BJ (cell line): ENCODE measurements around the gene FCAR. TPM values are rescaled to one million over a fixed set of nuclear protein-coding genes. Genes with fewer than 3 reads are reported as not detected.
"Not testable (repeated sequence)": the region's sequence is repeated elsewhere in the genome, so short reads cannot be mapped to it uniquely, and the experiment has no call there.

Source experiments
- CTCF ChIA-PET: fragments of 350-600 bp; formaldehyde crosslinking; extraction: SDS; loops from one replicate; lab custom pipeline; 2021; ENCODE audit warnings: antibody characterized with exemption, inconsistent platforms; lab: Yijun Ruan, JAX
- POLR2A ChIA-PET: fragments of 300-600 bp; sonication (Branson Sonifier 250); formaldehyde crosslinking; extraction: SDS; loops from one replicate; lab custom pipeline; 2021; ENCODE audit warnings: antibody characterized with exemption; lab: Charles Lee
- DNase-seq: peaks from one replicate; pipeline ENCODE4 v3.0.0-alpha.2; 2011; ENCODE audit warnings: low read depth
- H3K27me3 ChIP-seq: 2 replicates; pipeline ENCODE4 v1.6.0; 2011; ENCODE audit warnings: low read length; ENCODE audit not compliant: control insufficient read depth, insufficient read depth
- H3K36me3 ChIP-seq: 2 replicates; pipeline ENCODE4 v1.5.1; 2011; ENCODE audit warnings: low read length; ENCODE audit not compliant: control insufficient read depth, insufficient read depth
- H3K4me3 ChIP-seq: 2 replicates; pipeline ENCODE4 v1.5.1; 2011; ENCODE audit warnings: low read depth, mild to moderate bottlenecking, control low read depth, low read length
- CTCF ChIP-seq: IDR thresholded peaks from 2 replicates; pipeline ENCODE4 v1.5.1; 2011; ENCODE audit warnings: low read depth, mild to moderate bottlenecking, control low read depth, inconsistent platforms, low read length, moderate library complexity; ENCODE audit not compliant: insufficient read depth
- polyA plus RNA-seq: library from polyadenylated mRNA; depleted of rRNA; stranded (reverse); fragments of >200 nt; gene quantifications from 2 replicates; pipeline ENCODE4 v1.2.3, GENCODE V29; 2011; rRNA removed
- small RNA-seq: library from RNA; depleted of rRNA; stranded (forward); fragments of <200 nt; gene quantifications from one replicate; pipeline ENCODE3, GENCODE V24; 2012; ENCODE audit warnings: low replicate concordance, low read depth; ENCODE audit not compliant: insufficient read length

The FCAR gene
- polyA plus RNA-seq, 1 experiment = not detected

- H3K4me3 ChIP-seq = no peak overlapping the region
- H3K36me3 ChIP-seq = no peaks in the 10 kb centered on the region
- TF ChIP-seq CTCF = no peak
- no peaks in the 10 kb centered on the region for H3K27me3 ChIP-seq
- ChIA-PET POLR2A (no interaction called here), CTCF (no interaction called here)
- no peak for DNase-seq
Observed at GRCh38 chr19:54928299-54928698, 54.3 kb downstream of the FCAR start.

- no peak for TF ChIP-seq CTCF
- Histone ChIP-seq H3K27me3 (no peaks in the 10 kb centered on the region), H3K36me3 (no peaks in the 10 kb centered on the region), H3K4me3 (no peak overlapping the region)
- POLR2A ChIA-PET = no interaction called here
- no peak for DNase-seq
- CTCF ChIA-PET = no interaction called here
Observed at GRCh38 chr19:54937926-54938325, 63.9 kb downstream of the FCAR start.

GRCh38 chr19:54938906-54939305, 64.9 kb downstream of the FCAR start:
- POLR2A ChIA-PET = no interaction called here
- CTCF ChIA-PET = no interaction called here
- Histone ChIP-seq H3K4me3 (no peak overlapping the region), H3K36me3 (no peaks in the 10 kb centered on the region), H3K27me3 (no peaks in the 10 kb centered on the region)
- no peak for TF ChIP-seq CTCF
- no peak for DNase-seq

GRCh38 chr19:54939538-54939937, 65.5 kb downstream of the FCAR start:
- H3K36me3 ChIP-seq, H3K27me3 ChIP-seq, DNase-seq, H3K4me3 ChIP-seq, CTCF ChIA-PET, POLR2A ChIA-PET: not testable (repeated sequence)

Small RNA genes within 50 kb of the gene (small RNA-seq; reads per million reads assigned to genes)
- gene RNU6-222P = 0.84 reads per million

Other genes with a start within 250 kb of the FCAR start
- gene LILRB1, start 243.8 kb upstream of the FCAR start, polyA plus RNA-seq = not detected in 2 replicates
- not detected in 2 replicates for gene LILRB4, start 211.2 kb upstream of the FCAR start, polyA plus RNA-seq
- not detected in 2 replicates for gene KIR3DL3, start 149.8 kb upstream of the FCAR start, polyA plus RNA-seq
- gene KIR2DL3, start 135.7 kb upstream of the FCAR start, polyA plus RNA-seq = not detected in 2 replicates
- gene KIR2DL1, start 104.4 kb upstream of the FCAR start, polyA plus RNA-seq = not detected in 2 replicates
- not detected in 2 replicates for gene KIR2DL4, start 70.6 kb upstream of the FCAR start, polyA plus RNA-seq
- not detected in 2 replicates for gene KIR3DL1, start 57.8 kb upstream of the FCAR start, polyA plus RNA-seq
- not detected in 2 replicates for gene KIR2DS4, start 41.6 kb upstream of the FCAR start, polyA plus RNA-seq
- not detected in 2 replicates for gene KIR3DL2, start 23.8 kb upstream of the FCAR start, polyA plus RNA-seq
- not detected in 2 replicates for gene NCR1, start 31.9 kb downstream of the FCAR start, polyA plus RNA-seq
- gene NLRP7, start 73.3 kb downstream of the FCAR start, polyA plus RNA-seq = not detected in 2 replicates
- not detected in 2 replicates for gene NLRP2, start 92.1 kb downstream of the FCAR start, polyA plus RNA-seq
- gene GP6, start 164.0 kb downstream of the FCAR start, polyA plus RNA-seq = not detected in 2 replicates
- 5.2 and 6.1 TPM in 2 replicates for gene RDH13, start 188.9 kb downstream of the FCAR start, polyA plus RNA-seq
- 3.6 and 4.4 TPM in 2 replicates for gene EPS8L1, start 201.6 kb downstream of the FCAR start, polyA plus RNA-seq
- gene PPP1R12C, start 243.4 kb downstream of the FCAR start, polyA plus RNA-seq = 36.0 and 50.8 TPM in 2 replicates